Measurements from ENCODE around the gene RAD51B.

RAD51B gene

DNA sequence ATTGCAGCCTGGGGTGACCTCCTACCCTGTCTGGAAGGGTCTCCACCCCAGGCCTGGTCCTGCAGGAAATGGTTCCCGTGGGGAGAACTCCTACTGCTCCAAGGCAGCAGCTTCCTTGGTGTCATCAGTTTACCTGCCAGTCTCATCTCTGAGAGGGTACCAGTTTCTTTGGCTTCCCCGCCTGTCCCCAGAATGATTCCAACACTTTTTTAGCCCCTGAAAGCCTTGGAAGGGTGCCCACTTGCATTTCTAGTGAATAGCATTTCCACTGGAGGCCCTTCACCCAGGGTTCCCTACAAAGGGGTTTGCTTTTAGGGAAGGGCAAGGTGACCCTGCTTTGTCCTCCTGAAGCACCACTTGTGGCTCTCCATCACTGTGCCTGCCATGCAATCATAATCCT is 689.0 kb downstream of the RAD51B start:
- no peak for DNase-seq

- no peak for DNase-seq
These were observed 689.8 kb downstream of the RAD51B start for GRCh38 chr14:68509188-68509983.

GRCh38 chr14:68510201-68511128 is 690.9 kb downstream of the RAD51B start:
- no peak for DNase-seq

DNA sequence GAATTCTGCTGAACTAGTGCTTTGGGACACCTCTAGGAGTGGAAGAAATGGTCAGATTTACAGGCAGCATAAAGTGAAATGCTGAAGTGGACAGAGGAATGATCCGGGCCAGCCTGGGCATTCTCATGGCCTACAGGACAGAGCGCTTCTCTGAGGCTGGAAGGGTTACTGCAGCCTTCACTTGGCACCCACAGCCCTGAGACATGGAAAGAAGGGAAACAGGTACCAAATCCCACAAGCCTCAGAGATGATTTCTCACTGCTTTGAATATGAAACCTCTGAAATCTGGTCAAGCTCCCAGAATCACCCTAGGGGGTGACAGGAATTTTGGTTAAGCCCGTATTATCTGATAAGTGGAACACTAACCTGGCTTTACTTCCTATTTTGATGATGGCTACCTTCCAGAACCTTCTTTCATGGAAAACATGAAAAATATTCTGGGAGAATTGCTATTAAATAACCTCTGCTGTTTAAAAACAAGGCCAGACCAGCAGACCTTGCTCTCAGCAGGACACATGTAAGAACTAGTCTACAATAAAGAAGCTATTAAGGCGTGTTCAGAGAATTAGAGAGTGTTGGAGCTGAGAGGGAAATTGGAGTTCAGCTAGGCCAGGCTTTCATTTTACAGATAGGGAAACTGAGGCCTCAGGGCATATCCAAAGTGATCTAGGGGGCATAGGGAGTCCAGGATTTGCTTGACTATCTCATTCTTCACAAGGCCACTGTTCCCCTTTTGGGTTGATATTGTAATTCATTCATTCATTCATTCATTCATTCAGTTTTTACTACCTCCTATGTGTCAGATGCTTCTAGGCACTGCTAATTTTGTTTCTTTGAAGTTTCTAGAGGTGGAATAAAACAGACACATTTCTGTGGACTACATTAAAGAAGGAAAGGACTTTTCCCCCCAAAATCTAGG is 691.8 kb downstream of the RAD51B start:
- no peak for DNase-seq

DNA sequence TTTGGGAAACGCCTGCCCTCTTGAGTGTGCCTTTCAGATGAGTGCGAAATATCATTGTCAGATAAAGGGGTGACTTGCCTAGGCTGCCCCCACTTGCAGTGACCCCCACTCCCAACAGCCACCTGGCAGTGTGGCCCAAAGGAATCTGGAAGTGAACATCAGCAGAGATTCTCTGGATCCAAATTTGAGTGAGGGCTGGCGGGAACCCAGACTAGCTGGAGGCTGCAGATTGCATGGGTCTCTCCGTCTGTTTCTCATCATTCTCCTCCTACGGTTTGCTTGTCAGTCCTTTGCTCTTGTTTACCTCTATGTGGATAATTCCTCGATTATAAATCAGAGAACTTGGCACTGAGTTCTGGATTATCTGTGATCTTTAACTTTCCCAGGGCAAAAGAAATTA is 692.5 kb downstream of the RAD51B start:
- no peak for DNase-seq

- no peak for DNase-seq
These were observed 693.6 kb downstream of the RAD51B start for GRCh38 chr14:68513137-68513536.

DNA sequence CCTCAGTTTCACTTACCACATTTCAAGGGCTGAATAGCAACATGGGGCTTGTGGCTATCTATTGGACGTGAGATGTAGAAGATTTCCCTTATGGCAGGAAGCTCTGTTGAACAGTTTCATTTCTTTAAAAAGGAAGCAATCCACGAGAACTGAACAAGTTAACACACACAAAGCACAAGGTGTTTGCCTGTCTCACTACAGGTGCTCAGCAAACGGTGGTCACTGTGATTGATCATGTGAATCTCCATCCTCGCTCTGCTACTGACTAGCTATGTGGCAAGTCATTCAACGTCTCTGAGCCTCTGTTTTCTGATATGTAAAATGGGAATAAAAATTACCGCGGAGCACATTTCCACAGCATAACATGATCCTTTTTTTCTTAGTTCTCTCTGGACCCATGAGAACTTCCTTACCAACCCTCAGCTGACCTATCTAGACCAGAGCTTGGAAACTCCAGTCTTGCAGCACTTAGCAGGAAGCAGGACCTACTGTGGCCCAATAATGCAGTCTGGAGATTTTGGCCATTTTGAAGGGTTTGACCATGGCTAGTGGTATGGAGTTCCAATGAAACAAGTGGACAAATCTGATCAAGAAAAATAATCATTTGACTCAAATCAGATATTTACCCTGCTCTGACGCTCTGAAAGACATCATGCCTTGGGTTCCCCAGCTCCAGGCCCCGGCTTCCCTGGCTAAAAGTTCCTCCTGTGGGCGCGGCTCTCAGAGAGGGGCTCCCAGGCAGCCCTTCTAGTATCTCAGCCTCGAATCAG is 694.4 kb downstream of the RAD51B start:
- DNase-seq, result no peak

GRCh38 chr14:68514608-68515194 is 695.1 kb downstream of the RAD51B start:
- DNase-seq, result no peak

DNA sequence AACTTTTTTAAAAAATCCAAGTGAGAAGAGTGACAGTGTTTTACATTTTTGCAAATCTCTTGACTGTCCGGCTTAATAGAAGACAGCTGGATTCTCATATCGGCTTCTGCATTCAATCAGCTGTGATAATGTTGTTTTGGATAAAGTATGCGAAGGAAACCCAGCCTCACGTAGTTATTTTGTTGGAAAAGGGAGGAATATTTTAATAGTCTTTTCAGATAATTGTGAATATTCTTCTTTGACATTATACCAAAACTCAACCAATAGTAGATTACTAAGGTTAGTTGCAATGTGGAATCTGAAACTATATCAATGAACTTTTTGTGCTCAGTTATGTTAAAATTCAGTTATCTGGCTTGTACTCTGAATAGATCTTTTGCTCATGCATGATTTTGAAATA is 696.8 kb downstream of the RAD51B start:
- no peak for DNase-seq

DNA sequence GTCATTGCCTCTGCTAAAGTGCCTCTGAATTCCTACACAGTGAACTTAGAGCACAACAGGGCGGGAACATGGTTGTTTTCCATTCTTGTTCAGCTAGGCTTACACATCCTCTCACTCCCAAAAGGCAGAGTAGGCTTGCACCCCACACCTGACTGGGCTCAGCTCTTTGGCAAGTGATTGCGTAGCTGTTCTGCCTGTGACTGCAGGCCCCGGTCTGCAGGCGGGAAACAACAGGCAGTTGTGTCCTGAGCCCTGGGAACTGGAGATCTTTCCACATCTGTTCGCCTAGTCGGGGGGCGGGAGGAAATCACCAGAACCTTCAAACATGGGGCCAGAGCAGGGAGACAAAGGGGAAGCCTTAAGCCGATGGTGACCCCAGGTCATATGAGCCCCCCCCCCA is 698.6 kb downstream of the RAD51B start:
- no peak for DNase-seq

DNA sequence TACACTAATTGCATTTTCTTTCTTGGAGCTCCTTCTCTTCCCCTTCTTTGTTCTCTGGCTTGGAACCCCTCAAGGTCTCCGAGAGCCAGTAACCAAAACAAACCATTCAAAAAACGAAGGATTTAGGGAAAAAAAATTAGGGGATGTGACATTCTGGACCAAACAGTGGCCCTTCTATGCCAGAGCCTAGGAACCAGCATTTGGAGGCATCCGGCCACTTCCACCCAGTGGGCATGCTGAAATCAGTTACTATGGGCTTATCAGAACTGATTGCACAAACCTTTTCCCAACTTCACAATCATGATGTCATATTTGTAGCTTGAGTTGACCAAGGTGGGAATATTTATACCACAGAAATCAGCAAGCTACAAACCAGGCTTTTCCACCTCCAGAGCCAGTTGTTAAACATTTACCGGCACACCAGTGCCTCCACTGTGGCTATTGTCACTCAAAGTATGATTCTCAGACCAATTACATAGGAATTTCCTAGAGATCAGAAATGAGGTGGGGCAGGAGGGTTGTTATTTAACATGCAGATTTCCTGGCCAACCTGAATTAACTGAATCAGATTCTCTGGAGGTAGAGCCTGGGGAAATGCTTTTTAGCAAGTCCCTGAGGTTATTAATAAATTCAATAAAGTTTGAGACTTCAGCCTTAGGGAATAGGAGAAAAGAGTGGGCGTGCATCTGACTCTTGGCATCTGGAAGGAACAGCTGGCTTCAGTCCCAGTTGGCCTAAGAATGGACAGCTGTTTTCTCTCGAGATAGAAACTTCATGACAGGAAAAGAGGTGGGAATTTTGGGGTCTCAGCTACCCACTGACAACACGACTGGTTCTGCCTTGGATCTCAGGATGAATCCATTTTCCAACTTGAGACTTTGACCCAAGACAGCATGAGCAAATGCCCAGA is 699.4 kb downstream of the RAD51B start:
- DNase-seq, result no peak

GRCh38 chr14:68519671-68520187 is 700.1 kb downstream of the RAD51B start:
- DNase-seq, result no peak

DNA sequence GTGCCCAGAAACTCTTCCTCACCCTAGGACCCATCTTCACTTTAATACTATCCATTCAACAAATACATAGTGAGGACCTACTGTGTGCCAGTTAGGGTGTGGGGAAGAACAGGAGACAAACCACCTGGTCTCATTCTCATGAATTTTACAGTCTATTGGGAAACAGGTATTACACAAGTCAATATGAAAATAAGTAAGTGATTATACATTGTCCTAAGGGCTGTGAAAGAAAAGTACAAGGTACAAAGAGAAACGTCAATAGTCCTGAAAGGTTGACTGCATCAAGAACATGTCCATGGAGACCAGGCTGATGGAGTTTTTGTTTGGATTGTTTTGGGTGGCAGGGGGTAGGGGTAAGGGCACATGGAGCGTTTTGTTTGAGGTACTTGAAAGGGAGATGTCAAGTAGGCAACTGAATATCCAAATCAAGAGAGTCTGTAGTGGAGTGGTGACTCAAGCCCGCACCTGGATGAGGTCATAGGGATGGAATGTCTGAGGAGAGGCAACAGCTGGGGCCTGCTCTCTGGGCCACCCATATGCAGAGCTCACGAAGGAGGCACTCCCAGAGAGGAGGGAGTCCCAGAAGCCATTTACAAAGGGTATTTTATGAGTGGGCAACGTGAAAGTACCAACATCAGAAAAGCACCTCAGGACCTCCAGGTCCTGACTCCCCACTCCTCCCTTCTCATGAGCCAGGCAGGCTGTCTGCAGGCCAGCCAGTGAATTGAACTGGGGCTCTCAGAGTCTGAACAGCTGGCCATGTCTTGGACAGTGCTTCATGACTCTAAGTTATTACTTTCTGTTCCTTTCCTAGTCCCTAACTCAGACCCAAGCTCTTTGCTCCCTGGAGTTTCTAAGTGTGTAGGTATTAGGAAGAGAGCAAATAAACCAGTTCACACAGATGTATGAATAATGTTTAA is 701.3 kb downstream of the RAD51B start:
- peak; percentile 57 for DNase-seq

GRCh38 chr14:68521557-68521901 is 702.0 kb downstream of the RAD51B start:
- DNase-seq, result no peak

- DNase-seq, result no peak
These were observed 702.5 kb downstream of the RAD51B start for GRCh38 chr14:68521961-68522509.

GRCh38 chr14:68522510-68523325 is 703.1 kb downstream of the RAD51B start:
- DNase-seq, result no peak

DNA sequence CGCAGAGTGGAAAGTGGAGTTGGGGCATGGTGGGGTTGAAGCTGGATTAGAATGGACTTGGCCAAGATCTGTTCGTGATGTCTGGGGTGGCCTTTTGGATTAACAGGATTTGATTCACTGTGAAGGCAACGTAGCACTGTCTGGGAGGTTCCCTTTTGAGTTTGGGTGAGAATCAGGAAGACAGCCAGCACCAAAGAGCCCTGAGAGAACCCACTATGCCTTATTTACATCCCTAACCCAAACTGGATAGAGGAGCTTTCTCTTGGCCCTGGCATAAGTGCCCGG is 703.7 kb downstream of the RAD51B start:
- no peak for DNase-seq

DNA sequence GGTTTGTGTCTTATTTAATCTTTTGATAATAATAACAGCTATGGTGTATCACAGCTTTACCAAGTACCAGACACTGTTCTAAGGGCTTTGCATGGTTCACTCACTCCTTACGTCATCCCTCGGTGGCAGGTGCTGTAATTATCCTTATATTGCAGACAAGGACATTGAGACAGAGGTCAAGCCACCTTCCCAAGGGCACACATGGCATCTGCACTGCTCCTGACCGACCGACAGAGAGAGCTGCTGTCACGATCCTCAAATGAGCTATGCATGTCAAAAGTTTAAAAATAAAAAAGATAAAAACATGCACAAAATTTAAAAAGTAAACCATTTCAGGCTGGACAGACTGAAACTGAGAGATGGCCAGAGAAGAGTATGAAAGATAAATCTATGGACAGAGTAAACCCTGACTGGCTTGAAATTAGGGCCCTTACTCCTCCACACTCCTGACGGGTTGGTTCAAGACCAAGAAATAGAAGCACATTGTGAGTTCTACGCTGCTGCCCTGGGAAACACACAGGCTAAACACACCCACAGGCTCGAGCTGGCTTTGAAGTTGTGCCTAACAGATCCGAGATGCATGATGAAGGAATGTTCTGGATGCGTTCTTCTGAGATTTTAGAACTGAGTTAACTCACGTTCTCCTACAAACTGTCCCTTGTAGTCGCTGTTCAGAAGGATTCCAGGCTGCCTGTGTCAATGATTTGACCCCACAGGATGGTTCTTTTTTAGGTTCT is 704.6 kb downstream of the RAD51B start:
- DNase-seq, result no peak

Measured in NCI-H2029 treated with DMSO at 0.1 percent for 48 hours (cell line).